ENCODE results near the gene TTLL5.
"Not testable (repeated sequence)": the region's sequence is repeated elsewhere in the genome, so short reads cannot be mapped to it uniquely, and the experiment has no call there.

The TTLL5 gene

DNA sequence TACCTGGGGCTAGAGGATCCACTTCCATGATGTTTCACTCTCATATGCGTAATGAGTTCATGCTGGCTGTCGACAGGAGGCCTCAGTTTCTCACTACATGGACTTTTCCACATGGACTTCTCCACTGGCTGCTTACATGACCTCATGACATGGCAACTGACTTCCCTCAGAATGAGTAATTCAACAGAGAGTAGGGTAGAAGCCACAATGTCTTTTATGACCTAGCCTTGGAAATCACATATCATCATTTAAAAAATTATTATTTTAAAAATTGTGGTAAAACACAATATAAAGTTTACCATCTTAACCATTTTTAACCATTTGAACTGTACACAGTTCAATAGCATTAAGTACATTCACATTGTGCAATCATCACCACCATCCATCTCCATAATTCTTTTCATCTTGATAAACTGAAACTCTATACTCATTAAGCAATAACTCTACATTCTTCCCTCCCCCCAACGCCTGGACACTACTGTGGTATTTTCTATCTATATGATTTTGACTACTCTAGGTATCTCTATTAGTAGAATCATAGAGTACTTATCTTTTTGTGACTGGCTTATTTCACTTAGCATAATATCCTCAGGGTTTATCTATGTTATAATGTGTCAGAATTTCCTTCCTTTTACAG is 176.2 kb downstream of the TTLL5 start:
- peak; percentile 16 for DNase-seq

DNA sequence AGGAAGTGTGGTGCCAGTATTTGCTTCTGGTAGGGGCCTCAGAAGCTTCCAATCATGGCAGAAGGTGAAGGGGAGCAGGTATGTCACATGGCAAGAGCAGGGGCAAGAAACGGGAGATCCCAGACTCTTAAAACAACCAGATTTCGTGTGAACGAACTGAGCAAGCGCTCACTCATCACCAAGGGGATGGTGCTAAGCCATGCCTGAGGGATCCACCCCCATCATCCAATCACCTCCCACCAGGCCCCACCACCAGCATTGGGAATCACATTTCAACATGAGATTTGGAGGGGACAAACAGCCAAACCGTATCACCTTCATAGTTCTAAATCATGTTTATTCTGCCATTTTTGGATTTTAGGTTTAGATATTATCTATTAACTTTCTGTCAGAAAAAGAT is 179.9 kb downstream of the TTLL5 start:
- no peak for DNase-seq

DNA sequence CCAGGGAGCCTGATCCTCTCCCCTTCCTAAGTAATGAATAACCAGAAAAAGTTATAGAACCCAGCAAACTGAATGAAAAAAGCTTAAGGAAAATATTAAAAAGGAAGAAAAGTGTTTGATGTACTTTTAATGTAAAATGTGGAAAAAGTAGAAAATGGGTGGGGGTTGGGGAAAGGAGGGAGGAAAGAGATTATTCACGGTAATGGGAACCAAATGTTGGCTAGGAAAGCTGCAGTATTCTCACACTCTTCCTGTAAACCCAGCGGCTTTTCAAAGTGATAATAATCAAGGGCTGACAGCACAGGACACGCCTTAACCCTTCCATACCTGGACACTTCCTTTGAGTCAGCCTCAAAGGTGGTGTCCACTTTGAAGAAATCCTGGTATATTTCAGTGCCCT is 181.5 kb downstream of the TTLL5 start:
- DNase-seq, result no peak

DNA sequence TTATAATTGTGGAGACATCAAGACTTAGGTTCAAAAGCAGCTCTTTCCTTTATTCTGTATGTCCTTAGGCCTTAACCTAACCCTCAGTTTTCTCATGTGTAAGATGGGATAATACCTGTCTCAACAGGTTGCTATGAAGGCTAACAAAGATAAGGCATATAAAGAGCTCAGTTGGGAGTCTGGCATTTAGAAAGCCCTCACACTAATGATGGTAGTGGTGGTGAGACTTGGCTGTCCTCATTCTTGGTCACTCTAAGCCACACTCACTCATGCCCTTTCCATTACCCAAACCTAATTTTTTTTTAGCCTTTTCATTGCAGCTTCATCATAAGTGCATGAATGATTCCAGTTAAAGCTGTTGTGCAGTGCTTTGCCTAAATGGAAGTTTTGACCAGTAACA is 183.4 kb downstream of the TTLL5 start:
- no peak for DNase-seq

DNA sequence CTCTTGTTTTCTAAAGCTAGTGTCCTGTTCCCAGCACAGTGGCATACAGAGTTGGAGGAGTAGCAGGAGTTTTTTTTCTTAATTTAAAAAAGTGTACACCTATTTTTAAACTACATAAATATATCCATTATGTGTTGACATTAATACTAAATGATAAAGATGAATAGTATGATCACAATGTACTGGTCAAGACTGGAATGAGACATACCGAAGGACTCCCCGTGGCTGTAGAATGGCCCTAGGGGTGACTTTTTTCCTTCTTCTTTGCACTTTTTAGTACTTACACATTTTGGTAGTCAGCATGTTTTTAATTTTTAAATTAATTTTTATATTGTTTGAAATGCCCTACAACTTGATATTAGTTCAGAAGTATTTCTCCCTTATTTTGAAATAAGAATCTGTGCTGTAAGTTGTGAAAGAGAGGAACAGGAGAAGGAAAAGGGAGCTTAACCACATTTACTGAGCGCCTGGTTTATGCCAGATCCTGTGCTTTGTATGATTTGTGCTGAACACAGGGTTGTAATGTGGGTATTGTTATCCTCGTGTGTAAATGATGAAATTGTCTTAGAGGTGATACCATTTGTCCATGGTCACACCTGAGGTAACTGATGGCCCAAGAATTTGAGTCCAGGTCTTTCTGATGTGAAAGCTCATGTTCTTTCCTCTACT is 184.2 kb downstream of the TTLL5 start:
- DNase-seq, result no peak

DNA sequence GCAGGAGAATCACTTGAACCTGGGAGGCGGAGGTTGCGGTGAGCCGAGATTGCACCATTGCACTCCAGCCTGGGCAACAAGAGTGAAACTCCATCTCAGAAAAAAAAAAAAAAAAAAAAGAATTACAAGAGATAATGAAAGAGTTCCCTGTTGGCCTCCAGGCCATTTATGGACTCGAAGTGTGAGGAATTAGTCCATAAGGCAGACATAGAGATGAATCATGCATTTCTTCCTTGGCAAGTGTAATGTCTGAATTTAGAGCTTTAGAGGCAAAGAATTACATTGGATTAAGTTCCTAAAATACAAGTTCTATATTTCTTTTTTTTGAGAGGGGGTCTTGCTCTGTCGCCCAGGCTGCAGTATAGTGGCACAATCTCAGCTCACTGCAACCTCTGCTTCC is 185.6 kb downstream of the TTLL5 start:
- not testable (repeated sequence) for DNase-seq

DNA sequence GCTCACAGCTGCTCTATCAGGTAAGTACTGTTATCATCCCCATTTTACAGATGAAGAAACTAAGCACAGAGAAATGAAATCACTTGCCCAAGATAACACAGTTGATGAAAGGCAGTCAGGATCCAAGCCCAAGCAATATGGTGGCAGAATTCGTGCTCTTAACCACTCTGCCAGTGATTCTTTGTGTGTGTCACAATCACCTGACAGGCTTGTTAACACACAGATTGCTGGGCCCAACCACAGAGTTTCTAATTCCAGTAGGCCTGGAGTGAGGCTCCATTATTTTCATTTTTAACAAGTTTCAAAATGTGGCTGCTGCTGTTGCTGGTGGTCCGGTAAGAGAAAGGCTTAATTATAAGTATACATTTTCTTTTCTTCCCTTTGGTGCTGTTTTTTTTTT is 186.5 kb downstream of the TTLL5 start:
- DNase-seq, result no peak

DNA sequence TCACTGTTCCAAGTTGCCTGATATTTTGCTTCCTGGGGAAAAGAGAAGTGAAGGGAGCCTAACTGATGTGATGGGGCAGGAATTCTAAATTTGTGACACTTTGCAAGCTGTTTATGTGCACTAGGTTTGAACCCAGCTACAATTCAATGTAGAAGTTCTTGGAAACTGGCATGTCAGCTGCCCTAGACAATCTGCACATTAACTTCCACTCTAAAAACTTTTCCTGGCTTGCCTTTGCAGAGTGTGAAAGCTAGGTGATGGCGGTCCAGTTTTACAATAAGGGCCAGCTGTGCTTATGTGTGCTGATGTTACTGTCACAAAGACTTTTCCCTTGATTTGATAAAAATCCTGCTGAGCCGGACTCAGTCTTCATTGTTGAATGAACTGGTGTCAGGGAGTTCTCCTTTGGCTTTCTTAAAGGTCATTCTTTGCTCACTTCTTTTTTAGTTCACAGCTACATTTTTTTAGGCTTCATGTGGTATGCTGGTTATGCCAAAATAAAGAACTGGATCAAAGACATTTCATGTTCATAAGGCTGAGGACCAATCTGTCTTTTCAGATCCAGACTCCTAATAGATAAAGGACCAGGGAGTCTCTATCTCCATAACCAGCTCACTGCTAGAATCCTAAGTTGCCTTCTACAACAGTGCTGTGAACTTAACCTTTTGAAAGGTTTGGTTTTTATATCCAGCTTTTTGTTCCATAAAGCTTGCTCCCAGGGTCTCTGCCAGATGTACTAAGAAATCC is 187.3 kb downstream of the TTLL5 start:
- DNase-seq, result no peak

DNA sequence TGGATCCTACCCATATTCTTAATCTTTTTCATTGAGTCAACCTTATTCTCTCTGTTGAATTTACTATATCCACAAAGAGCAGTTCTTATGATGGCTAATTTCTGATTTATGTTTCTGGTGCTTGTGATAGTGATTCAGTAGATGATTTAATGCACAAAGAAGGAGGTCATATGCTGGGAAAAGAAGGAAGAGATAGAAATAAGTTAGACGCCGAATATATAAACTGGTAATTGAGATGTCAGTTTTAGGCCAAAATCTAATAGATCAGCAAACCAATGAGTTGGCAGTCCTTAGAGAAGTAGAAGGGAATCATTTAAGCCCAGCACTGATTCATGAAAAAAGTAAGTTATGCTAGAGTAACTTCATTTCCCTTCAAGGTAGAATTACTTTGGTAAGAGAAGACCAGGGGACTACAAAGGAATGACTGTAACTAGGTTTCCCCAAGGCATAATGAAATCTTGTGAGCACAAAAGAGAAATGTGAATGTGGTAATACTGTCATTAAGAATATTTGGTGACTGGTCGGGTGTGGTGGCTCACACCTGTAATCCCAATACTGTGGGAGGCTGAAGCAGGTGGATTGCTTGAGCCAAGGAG is 188.4 kb downstream of the TTLL5 start:
- no peak for DNase-seq

DNA sequence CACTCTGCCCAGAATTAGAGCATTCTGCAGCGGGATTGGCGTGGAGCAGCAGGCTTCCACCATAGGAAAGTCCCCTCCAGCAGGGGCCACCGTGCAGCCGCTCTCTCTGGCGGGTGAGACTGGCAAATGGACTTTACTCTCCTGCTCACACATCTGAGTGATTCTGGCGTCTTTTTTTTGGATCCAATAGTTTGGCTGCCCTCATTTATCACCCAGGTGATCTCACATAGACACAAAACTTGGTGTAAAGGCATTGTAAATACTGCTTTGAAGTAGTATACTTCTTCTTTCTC is 190.5 kb downstream of the TTLL5 start:
- DNase-seq, result no peak

DNA sequence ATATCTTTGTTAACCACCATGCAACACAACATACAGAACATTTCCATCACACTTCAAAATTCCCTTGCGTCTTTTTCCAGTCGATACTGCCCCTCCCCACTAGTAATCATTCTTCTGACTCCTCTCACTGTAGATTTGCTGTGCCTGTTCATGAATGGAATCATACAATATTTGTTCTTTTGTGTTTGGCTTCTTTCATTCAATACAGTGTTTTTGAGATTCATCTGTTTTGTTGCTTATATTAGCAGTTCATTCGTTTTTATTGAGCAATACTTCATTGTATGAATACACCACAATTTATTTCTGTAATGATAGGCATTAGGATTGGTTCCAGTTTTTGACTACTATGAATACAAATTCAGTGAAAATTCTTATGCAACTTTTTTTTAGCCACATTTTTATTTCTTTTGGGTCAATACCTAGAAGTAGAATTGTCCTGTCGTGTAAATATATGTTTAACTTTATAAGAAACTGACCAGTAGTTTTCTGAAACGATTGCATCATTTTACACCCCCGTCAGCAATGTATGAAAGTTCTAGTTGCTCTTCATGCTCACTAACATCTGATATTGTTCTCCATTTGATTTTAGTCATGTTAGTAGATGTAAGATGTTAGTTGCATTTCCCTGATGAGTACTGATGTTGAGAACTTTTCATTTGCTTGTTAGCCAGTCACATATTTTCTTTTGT is 193.2 kb downstream of the TTLL5 start:
- DNase-seq, result no peak

DNA sequence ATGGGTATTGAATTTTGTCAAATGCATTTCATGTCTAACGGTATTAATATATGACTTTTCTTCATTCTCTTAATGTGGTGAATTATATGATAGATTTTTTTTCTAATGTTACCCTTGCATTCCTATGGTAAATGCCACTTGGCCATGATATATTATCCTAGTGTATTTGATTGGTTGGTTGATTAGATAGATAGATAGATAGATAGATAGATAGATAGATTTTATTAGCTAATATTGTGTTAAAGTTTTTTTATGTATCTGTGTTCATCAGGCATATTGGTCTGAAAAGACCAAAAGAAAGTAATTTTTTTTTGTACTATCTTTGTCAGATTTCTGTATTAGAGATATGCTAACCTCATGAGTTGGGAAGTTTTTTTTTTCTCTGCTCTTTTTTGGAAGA is 196.2 kb downstream of the TTLL5 start:
- DNase-seq, result no peak

DNA sequence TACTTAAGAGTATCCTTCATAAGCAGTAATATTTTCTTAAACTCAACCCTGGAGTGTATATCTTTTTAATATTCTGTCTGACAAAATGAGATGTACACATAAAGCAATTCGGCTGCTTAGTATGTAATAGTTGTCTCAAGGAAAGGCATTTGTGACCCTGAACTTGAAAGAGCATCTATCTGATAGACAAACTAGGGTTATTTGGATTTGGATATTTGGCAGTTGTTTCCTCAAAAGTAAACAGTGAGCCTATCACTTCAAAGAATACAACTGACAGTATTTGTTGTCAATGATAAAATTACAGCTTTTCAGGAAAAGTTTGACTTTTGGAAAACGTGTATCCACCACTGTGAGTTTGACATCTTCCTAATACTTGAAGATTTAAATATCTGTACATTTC is 197.3 kb downstream of the TTLL5 start:
- DNase-seq, result no peak

DNA sequence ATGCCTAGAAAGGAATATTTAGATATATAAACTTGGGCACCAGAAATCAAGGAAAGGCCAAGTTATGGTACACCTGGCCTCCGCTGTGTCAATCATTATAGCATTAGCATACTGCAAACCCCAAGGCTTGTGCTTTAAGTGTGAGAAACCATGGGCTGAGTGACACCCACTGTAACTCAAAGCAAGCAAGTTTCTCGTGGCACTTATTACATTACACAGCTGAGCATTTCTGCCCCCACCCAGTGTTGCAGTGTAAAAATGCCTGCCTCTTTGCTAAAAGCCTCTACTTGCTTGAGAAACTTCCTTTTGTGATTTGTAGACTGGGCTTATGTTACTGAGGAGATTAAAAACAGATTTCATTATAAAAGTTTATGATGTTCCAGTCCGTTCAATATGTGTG is 198.7 kb downstream of the TTLL5 start:
- DNase-seq, result no peak

DNA sequence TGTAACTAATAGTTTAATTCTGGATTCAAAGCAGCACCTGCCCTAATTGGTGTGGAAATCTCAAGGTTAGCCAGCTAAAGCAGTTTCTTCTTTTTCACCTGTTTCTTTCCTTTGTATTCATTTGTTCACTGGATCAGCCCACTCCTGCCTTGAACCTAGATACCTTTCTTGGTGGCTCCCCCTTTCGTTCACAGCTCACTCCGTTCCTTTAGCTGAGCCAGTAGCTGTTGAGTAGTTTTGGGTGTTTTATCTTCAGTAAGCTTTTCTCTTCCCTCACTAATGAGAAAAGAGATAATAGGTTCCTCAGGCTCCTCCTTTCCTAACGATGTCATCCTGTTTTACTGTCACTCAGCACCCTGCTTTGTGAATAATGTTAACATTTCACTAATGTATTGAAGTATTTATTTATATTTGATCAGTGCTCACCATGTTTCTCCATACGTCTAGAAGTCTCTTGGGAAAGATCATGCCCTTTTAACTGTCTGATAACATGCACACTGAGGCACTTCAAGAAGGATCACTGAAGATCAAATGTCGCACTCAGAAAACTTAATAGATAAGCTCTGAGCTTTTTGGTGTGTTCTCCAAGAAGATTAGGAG is 199.6 kb downstream of the TTLL5 start:
- no peak for DNase-seq

DNA sequence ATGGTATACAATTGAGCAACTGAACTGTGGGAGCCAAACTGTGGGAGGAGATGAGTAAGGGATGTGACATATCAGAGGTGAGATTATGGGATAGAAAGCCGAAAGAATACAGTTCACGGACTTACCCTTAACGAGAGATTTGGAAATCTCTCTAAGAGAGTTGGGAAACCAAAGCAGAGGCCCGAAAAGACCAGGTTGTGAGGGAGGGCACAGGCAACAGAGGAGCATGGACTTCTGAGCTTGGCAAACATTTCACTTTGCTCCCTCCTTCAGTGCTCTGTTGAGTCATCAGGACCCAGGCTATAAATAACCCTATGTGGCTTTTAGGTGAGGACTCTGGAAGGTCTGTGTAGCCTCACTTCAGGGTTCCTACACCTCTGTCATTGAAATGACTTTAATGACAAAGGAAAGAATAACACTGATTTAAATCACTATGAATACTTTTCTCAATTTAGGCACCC is 200.1 kb downstream of the TTLL5 start:
- DNase-seq, result peak; percentile 26

DNA sequence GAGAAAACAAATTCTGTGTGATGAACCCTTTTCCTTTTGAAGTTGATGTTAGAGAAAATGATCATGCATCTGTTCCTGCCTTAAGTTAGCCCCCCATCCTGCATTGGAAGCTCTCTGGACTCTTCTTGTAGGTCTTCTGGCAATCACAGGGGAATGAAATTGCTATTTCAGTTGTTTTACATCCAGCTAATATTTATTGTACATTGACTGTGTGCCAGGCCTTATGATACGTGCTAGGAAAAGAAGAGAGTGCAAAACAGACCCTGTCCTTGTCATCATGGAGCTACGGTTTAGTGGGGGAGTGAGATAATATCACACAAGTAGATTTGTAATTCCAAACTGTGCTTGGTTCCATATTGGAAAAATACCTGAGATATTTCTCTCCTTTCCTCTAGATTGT is 202.2 kb downstream of the TTLL5 start:
- no peak for DNase-seq

DNA sequence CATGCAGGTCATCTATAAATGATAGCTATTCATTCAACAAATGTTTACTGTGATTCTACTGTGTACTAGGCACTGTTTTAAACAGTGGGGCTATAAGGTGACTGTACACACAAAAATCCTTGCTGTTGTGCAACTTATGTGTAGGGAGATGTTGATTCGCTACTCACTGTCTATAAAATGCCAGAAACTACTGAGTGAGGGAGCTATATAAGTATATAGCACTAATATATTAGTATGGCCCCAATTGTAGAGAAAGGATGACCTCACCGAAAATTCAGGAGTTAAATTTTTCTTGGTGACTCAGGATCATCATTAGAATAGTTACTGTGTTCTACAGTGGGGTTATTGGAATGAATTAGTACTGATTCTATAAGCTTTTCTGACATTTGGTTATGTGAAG is 203.3 kb downstream of the TTLL5 start:
- no peak for DNase-seq

DNA sequence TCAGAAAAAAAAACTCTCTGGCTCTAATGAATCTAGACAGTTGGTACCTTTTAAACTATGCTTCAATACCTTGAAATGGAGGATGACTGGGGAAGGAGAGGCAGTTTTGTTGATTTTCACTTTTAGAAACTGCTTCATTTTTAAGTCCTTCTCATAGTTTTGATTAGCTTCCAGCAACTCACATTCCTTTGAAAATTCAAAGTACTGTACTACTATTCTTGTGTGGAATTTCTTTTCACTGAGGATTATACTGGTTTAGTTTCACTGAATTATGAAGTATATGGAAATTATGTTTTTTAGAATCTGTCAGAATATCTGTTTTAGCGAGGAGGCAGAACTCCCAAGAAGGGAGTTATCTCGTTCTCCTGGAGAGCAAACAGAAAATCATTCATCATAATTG is 204.5 kb downstream of the TTLL5 start:
- DNase-seq, result no peak

DNA sequence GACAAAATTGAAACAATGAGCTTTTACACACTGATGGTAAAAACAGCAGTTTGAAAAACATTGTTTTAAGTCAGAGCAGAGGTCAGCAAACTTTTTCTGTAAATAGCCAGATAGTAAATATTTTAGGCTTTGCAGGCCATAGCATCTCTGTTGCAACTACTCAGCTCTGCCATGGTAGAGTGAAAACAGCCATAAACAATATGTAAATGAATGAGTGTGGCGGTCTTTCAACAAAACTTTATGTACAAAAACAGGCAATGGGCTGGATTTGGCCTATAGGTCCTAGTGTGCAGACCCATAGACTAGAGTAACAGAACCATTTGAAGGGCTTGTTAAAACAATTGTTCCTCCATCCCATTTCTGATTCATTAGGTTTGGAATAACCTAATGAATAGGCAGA is 205.9 kb downstream of the TTLL5 start:
- no peak for DNase-seq

DNA sequence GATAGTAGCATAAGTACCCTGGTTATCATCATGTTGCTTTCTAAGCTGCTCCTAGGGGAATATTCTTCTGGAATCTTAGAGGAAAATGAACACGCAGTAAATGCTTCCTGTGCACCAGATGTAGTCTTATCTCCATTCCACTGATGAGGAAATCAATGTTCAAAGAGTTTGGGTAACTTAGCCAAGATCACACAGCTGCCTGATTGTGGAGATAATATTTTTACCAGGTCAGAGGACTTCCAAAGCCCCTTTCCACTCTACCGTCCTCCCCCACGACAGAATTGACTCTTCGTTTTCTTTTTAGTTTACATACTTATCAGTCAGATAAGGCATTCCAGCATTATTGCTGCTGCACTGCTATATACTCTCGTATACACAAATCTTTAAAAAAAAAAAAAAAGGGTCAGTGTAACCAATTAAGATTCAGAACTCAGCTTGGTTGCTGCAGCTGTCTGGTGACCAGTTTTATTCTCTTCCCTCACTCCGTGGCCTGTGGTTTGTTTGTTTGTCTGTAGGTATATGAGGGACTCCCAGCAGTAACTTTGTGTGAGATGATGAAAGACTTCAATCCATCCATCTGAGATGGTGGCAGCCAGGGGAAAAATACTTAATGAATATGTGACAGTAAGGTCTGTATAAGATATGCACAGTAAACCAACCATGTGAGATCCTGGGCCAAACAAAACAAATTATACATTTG is 210.3 kb downstream of the TTLL5 start:
- no peak for DNase-seq

DNA sequence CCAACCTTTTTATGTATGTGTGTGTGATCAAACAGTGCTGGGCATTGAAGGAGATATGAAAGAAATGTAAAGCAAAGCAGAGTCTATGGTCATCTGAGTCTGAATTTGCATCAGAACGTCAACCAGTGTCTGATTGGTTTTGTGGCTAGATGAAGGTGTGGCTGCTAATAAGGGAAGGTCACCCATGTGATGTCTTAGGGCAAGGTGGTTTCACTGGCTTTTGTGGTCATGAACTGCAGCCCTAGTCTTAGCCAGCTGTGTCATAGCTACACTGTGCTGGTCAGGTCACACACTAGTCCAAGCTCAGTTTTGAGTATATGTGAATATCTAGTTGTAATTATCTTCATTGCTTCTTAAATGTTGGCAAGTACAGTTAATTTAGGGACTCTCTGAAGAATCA is 214.9 kb downstream of the TTLL5 start:
- DNase-seq, result peak; percentile 64
